Kidney (tissue), 14 donors: ENCODE data around the gene WWOX. TPM values are rescaled to one million over a fixed set of nuclear protein-coding genes. Genes with fewer than 3 reads are reported as not detected.
A peak's percentile ranks its signal among the peaks of the same experiment; 100 is the strongest.

Source experiments
- DNase-seq, 5 donors: peaks; one replicate each; pipeline ENCODE4 v3.0.0-alpha.2; 2013 to 2020
- FAIRE-seq: peaks from 2 replicates; lab custom pipeline; 2012; peaks lifted over from hg19 to GRCh38; lab: Jason Lieb, UNC
- H3K27ac ChIP-seq, 2 donors: one replicate each; pipeline ENCODE4 v1.7.0; 2013; ENCODE audit warnings: low read depth in 2 of 2, low read length in 2 of 2, inconsistent platforms in 1 of 2
- H3K27me3 ChIP-seq: one replicate; pipeline ENCODE4 v1.7.1; 2013; ENCODE audit warnings: low read length, inconsistent platforms; ENCODE audit not compliant: control insufficient read depth, insufficient read depth
- H3K36me3 ChIP-seq, 3 donors: one replicate each; pipeline versions ENCODE4 v1.7.0 to v1.7.1; 2013; ENCODE audit warnings: low read length in 3 of 3, control low read depth in 1 of 3, inconsistent platforms in 1 of 3; ENCODE audit not compliant: insufficient read depth in 3 of 3, control insufficient read depth in 2 of 3
- H3K4me1 ChIP-seq, 3 donors: one replicate each; pipeline versions ENCODE4 v1.7.0 to v1.7.1; 2013; ENCODE audit warnings: low read length in 3 of 3, inconsistent platforms in 1 of 3, low read depth in 1 of 3; ENCODE audit not compliant: control insufficient read depth in 2 of 3, insufficient read depth in 2 of 3
- H3K4me3 ChIP-seq, 3 donors: one replicate each; pipeline versions ENCODE4 v1.7.0 to v1.8.1; 2013; ENCODE audit warnings: low read length in 3 of 3, control low read depth in 1 of 3, inconsistent platforms in 1 of 3
- H3K9ac ChIP-seq, 3 donors: one replicate each; pipeline versions ENCODE4 v1.7.0 to v1.7.1; 2013; ENCODE audit warnings: low read length in 3 of 3, control low read depth in 1 of 3, inconsistent platforms in 1 of 3
- H3K9me3 ChIP-seq, 3 donors: one replicate each; pipeline versions ENCODE4 v1.7.0 to v1.7.1; 2013; ENCODE audit warnings: low read length in 3 of 3, control low read depth in 1 of 3, inconsistent platforms in 1 of 3; ENCODE audit not compliant: control insufficient read depth in 2 of 3, insufficient read depth in 1 of 3
- CTCF ChIP-seq: IDR thresholded peaks from 3 replicates; pipeline ENCODE4 v1.5.1; 2012; ENCODE audit warnings: mild to moderate bottlenecking, moderate library complexity, borderline replicate concordance; ENCODE audit not compliant: insufficient read depth; ENCODE audit errors: extremely low read depth
- intact Hi-C: fragments of 100-400 bp; cut with DNase I; formaldehyde crosslinking; loops from one replicate; pipeline ENCODE4 v1.11.1; 2022
- polyA plus RNA-seq: library from polyadenylated mRNA; stranded (reverse); fragments of 350-450 nt; fragmentation: Illumina TruSeq; extraction: RNeasy Lipid Tissue Mini Kit (QIAGEN cat#74804); gene quantifications from one replicate; pipeline ENCODE4 v1.2.3, GENCODE V29; 2014; ENCODE audit warnings: low read depth, low replicate concordance; ENCODE audit not compliant: insufficient read depth
- total RNA-seq: library from RNA; stranded (reverse); fragmentation: NEBNext Ultra II Directional; extraction: Animal tissue kit (Norgen Biotek cat#: 25700); gene quantifications from one replicate; pipeline ENCODE4 v1.2.1, GENCODE V29; 2021
- donor health status: control.
- donor health status: control.
- donor health status: control.
- donor health status: control.
- donor health status: control.
- donor health status: DM: yes; HTN: yes; CAD: no.
- donor health status: Normal renal cell carcinoma (clear cell type).

Gene WWOX
- total and polyA plus RNA-seq, 2 donors from 2014 or later, result 22.5 to 30.3 TPM

GRCh38 chr16:78925083-78925767, 825.8 kb downstream of the WWOX start:
- TF ChIP-seq CTCF, result peak; percentile 51
- peaks cover 0 to 6% (median 0%) of the 10 kb centered on the region in 3 donors for H3K9me3 ChIP-seq
- H3K4me3 ChIP-seq, result no peak overlapping the region
- no peaks in the 10 kb centered on the region for H3K36me3 ChIP-seq
- intact Hi-C loops, result no loop called here
- no peak overlapping the region for H3K27ac ChIP-seq
- H3K9ac ChIP-seq, result no peak overlapping the region
- H3K4me1 ChIP-seq, result no peaks in the 10 kb centered on the region
- H3K27me3 ChIP-seq, result no peaks in the 10 kb centered on the region
- no peak for DNase-seq
- FAIRE-seq, result no peak

DNA sequence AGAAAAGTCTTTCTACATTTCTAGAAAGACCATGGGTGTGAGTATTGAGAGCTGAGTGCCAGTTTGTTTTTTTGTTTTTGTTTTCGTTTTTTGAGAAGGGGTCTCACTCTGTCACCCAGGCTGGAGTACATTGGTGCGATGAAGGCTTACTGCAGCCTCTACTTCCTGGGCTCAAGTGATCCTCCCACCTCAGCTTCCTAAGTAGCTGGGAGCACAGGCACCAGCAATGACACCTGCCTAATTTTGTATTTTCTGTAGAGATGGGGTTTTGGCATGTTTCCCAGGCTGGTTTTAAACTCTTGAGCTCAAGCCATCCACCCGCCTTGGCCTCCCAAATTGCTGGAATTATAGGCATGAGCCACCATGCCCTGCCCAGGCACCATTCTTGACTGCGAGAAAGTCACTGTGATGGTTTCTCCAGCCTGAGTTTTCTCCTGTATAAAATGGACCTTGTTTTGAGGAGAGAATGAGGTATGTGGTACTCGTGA, 827.3 kb downstream of the WWOX start:
- intact Hi-C loops, result no loop called here
- no peak for TF ChIP-seq CTCF
- Histone ChIP-seq H3K4me1 (no peaks in the 10 kb centered on the region), H3K36me3 (no peaks in the 10 kb centered on the region), H3K27ac (no peak overlapping the region), H3K4me3 (no peak overlapping the region), H3K9me3 (peaks cover 0 to 4% (median 0%) of the 10 kb centered on the region in 3 donors), H3K27me3 (no peaks in the 10 kb centered on the region), H3K9ac (no peak overlapping the region)
- no peak for DNase-seq
- no peak for FAIRE-seq

- H3K27me3 ChIP-seq, result no peaks in the 10 kb centered on the region
- no peak overlapping the region for H3K9ac ChIP-seq
- DNase-seq (peak in 1 of 5 donors; percentile 15), FAIRE-seq (no peak)
- no peaks in the 10 kb centered on the region for H3K4me1 ChIP-seq
- no peak overlapping the region for H3K27ac ChIP-seq
- intact Hi-C loops, result no loop called here
- H3K4me3 ChIP-seq, result no peak overlapping the region
- H3K36me3 ChIP-seq, result no peaks in the 10 kb centered on the region
- H3K9me3 ChIP-seq, result no peaks in the 10 kb centered on the region
- TF ChIP-seq CTCF, result no peak
Measured at GRCh38 chr16:78927766-78928165, 828.3 kb downstream of the WWOX start.
